Activated naive CD4-positive, alpha-beta T cell treated with anti-CD3 and anti-CD28 coated beads, Interleukin-2, amount 50 U/mL, for 16 hours (primary cell): ENCODE measurements around the gene EXOC3.

Experiments
- DNase-seq: peaks from one replicate; pipeline ENCODE4 v3.0.0-alpha.2; 2020

The EXOC3 gene

GRCh38 chr5:440401-441201, 2.4 kb upstream of the EXOC3 start:
- no peak for DNase-seq

DNA sequence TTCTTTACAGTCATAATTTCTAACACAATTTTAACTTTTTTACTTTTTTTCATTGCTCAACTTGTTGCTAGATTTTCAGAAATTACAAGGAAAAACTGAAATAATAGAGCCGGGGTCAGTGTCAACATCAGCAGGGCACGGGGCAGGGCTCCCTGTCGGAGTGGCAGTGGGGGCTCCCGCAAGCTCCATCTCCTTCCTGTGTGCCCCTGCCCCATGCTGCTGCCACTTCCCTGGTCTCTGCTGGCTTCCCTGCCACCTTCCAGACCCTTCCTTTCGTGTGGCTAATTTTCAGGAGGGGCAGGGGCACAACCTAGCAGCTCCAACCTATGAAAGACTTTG, 1.0 kb upstream of the EXOC3 start:
- DNase-seq, result no peak

GRCh38 chr5:443239-444151, 519 bp downstream of the EXOC3 start:
- DNase-seq, result peak; percentile 54

DNA sequence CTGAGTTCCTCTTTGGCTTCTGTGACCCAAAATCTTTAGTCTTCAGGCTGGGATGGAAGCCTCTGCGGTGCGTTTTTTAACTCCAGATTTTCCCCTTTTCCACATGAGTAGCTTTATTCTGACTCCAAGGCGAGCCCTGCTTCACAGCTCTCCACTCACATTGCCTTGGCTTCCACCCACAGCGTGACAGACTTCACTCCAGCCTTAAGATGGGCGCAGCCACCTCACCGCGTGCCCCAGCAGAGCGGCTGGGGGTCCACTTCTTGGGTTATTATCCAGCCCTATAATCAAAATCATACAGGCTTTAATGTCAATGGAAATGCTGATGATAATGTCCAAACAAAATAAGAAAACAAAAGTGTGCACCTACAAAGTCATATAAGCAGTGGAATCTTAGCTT, 1.2 kb downstream of the EXOC3 start:
- no peak for DNase-seq

DNA sequence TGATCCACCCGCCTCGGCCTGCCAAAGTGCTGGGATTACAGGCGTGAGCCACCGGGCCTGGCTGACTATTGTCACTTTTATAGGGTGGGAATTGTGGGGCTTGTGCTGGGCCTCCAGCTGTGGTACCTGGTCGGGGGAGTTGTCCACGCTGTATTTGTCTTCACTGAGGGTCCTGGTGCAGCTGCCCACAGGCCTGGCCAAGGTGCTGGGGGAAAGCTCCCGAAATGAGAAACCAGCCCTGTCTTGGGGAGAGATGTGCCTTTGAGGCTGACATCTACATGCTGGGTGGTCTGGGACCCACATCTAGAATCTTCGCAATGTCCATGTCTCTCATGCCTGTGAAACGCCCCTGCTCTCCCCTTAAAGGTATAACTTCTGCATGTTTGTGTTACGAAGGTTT, 2.6 kb downstream of the EXOC3 start:
- DNase-seq, result no peak

- DNase-seq, result no peak
Measured at GRCh38 chr5:446066-446882, 3.3 kb downstream of the EXOC3 start.

DNA sequence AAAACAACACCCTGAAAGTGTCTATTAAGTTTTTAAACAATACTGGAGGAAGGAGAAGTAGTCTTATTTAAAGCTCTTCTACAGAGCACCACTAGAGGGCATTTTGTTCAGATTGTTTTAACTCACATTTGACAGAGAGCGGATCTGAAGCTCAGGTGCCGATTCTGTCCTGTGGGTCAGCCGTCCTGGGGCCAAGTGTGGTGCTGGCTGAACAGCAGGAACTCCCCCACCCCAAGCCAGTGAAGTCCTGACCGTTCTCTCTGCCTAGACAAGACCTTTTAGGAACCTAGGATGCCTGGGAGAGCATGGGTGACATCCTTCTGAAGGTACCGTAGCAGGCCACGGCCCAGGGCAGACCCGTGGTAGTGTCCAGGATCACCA, 3.9 kb downstream of the EXOC3 start:
- DNase-seq, result no peak

DNA sequence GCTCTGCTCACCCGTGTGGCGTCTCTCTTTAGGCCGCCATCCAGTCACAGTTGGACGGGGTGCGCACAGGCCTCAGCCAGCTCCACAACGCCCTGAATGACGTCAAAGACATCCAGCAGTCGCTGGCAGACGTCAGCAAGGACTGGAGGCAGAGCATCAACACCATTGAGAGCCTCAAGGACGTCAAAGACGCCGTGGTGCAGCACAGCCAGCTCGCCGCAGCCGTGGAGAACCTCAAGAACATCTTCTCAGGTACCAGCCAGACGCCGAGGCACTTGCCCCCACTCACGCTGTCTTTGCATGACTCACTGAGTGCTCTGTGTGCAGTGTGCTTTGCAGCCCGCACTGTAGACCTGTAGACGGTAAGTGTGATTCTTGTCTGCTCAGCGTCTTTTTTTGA, 4.5 kb downstream of the EXOC3 start:
- DNase-seq, result no peak

- no peak for DNase-seq
Measured at GRCh38 chr5:448061-448765, 5.2 kb downstream of the EXOC3 start.

DNA sequence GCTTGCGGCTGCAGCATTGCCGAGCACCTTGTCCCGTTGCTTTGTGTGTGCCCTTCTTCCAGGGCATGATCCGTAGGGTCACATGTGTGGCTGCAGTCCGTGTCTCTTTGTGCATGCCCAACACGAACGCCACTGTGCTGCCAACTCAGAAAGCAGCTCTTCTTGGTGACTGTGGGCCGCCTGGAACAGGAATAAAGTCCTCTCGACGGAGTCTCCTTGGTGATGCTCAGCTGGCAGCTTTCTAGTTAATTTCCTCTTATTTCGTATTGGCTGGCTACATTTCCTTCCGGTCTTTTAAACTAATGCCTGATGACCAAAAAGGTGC, 5.8 kb downstream of the EXOC3 start:
- DNase-seq, result no peak

DNA sequence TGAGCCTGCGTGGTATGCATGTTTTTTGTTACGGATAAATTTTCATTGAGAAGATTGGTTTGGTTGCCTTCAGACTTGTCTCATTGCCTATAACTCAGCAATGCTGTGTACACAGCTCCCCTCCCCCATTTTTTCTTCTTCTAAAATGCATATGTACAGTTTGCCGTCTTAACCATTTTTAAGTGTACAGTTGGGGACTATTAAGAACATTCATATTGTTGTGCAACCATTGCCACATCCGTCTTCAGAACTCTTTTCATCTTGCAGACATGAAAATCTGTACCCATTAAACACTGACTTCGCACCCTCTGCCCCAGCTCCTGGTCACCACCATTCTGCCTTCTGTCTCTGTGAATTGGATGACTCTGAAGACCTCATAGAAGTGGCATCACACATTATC, 6.2 kb downstream of the EXOC3 start:
- no peak for DNase-seq

DNA sequence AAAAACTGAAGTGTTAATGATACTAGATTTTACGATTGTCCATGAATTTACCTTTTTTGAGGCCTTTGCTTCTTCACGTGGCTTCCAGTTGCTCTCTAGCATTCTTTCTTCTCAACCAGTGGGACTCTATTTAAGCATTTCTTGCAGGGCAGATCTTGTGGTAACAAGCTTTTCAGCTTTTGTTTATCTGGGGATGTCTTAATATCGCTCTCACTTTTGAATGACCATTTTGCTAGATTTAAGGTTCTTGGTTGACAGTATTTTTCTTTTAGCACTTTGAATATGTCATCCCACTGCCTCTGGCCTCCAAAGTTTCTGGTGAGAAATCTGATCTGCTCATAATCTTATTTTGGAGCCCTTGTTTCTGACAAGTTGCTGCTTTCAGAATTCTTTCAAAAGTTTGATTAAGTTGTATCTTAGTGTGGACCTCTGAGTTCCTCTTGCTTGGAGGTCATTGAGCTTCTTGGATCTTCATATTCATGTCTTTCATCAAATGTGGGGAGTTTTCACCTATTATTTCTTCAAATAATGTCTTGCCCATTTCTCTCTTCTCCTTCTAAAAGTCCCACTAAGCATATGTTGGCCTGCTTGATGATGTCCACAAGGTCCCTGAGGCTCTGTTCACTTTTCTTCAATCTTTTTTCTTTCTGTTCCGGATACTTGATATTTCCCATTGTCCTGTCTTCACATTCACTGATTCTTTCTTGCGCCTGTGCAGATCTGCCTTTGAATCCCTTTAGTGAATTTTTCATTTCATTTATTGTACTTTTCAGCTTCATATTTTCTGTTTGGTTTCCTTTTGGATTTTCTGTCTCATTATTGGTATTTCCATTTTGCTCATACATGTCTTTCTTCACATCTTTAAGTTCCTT, 8.8 kb downstream of the EXOC3 start:
- DNase-seq, result no peak

DNA sequence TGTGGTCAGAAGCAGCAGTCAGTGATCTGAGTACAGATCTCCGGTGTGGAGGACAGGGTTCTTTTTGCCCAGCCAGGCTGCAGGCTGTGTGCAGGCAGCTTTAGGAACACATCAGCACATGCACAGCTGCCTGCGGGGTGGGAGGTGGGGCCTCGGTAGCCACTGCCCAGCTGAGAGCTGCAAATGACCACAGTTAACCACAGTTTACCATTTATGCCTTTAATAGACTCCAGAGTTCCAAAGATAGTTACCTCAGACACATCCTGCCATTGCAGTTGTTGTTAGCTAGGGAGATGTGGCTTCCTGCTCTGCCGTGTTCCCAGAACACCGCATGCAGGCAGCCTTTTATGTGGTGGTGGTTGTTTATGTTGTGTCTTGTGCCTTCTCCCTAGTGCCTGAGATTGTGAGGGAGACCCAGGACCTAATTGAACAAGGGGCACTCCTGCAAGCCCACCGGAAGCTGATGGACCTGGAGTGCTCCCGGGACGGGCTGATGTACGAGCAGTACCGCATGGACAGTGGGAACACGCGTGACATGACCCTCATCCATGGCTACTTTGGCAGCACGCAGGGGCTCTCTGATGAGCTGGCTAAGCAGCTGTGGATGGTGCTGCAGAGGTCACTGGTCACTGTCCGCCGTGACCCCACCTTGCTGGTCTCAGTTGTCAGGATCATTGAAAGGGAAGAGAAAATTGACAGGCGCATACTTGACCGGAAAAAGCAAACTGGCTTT, 10.2 kb downstream of the EXOC3 start:
- DNase-seq, result no peak

DNA sequence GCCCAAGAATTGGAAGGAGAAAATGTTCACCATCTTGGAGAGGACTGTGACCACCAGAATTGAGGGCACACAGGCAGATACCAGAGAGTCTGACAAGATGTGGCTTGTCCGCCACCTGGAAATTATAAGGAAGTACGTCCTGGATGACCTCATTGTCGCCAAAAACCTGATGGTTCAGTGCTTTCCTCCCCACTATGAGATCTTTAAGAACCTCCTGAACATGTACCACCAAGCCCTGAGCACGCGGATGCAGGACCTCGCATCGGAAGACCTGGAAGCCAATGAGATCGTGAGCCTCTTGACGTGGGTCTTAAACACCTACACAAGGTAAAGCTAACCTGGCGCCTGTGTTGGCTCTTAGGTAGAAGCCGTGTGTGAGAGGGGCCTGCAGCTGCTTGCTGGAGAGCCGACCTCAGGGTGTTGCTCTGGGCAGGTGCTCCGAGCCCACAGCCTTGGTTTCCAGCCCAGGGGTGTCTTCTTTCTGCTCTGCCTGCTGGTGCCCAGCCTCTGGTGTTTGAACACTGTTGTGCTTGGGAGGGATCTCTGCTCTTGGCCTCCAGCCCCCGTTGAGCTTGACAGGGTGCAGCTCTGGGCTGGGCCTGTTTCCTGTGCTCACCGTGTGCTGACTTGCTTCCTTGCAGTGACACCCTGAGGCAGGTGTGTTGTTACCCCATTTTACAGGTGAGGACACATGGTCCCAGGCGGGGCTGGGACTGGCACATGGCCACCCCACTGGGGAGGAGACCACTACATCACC, 10.9 kb downstream of the EXOC3 start:
- no peak for DNase-seq

- no peak for DNase-seq
Measured at GRCh38 chr5:454936-455335, 12.0 kb downstream of the EXOC3 start.

DNA sequence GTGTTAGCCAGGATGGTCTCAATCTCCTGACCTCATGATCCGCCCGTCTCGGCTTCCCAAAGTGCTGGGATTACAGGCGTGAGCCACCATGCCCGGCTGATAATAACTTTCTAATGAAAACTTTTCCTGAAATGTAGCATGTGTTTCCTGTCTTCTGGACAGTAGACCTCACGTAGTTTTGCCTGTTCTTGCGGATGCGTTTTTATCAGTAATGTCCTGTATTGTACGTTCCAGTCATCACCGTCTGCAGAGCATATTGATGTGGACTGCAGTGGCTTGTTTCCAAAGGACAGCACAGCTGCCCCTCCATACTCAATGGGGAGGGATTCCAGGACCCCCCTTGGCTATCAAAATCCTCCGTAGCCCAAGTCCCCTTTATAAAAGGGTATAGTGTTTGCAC, 12.8 kb downstream of the EXOC3 start:
- DNase-seq, result no peak

GRCh38 chr5:456351-457194, 13.6 kb downstream of the EXOC3 start:
- DNase-seq, result no peak

DNA sequence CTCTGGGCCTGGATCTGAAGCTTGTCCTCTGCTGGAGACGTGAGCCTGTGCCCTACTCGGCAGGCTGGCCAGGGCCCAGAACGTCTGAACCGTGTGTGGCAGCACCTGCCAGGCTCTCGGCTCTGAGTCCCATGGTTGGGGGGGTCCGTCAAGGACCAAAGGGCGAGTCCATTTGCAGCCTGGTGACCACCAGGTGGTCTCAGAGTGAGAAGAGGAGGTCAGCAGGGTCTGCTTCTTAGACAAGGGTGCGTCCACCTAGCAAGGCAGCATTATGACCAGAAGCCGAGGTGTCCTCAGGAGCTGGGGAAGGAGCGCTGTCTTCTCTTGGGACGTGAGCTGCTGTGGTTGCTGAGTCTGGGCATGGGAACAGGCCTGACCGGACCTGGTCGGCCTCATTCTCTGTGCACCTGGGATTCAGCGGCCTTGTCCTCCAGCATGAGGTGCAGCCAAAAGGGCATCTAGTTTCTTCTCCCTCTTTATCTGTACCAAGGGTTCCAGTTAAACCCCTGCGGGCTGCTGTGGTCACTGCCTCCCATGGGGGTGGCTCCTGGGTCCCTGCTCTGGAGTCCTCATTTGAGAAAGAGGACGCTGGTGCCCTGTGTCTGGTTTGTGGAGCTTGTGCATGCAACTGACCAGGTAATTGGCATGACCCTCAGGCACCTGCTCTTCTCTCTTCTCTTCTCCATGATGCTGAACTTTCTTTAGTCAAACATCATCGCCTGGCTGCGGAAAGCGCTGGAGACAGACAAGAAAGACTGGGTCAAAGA, 14.4 kb downstream of the EXOC3 start:
- no peak for DNase-seq
